PC-3 (cell line): Measurements from ENCODE around the gene KCTD2. TPM values are rescaled to one million over a fixed set of nuclear protein-coding genes. Genes with fewer than 3 reads are reported as not detected.

Source experiments
- ATAC-seq: fragments of 200-7000 bp; cut with Tn5 transposase; 2 replicates; pipeline ENCODE4 v1.9.1; 2020; ENCODE audit warnings: mild to moderate bottlenecking, moderate library complexity
- BruUV-seq: library from RNA; stranded (reverse); fragments of 400-500 nt; replicated peaks from 2 replicates; lab custom pipeline; 2021; lab: Mats Ljungman, UMichigan
- CTCF ChIA-PET: fragments of 300-600 bp; sonication (Branson Sonifier 250); formaldehyde crosslinking; loops from one replicate; lab custom pipeline; 2022; ENCODE audit warnings: antibody characterized with exemption; lab: Charles Lee
- POLR2A ChIA-PET: fragments of 300-600 bp; sonication (Branson Sonifier 250); formaldehyde crosslinking; loops from one replicate; lab custom pipeline; 2022; ENCODE audit warnings: antibody characterized with exemption; ENCODE audit not compliant: unreplicated experiment; lab: Charles Lee
- DNase-seq: peaks from one replicate; pipeline ENCODE4 v3.0.0-alpha.2; 2015
- H2AFZ ChIP-seq: fragments of 300-600 bp; sonication (generic); 2 replicates; pipeline ENCODE4 v1.6.0; 2016; ENCODE audit warnings: antibody characterized with exemption, low read length
- H3F3A ChIP-seq: fragments of 300-600 bp; sonication (generic); one replicate; pipeline ENCODE4 v1.6.0; 2017; ENCODE audit warnings: antibody characterized with exemption, low read length, control low read depth, mild to moderate bottlenecking; ENCODE audit not compliant: unreplicated experiment
- H3K27ac ChIP-seq: fragments of 300-600 bp; sonication (generic); 2 replicates; pipeline ENCODE4 v1.5.1; 2016; ENCODE audit warnings: mild to moderate bottlenecking, low read length
- H3K27me3 ChIP-seq: fragments of 300-600 bp; sonication (generic); 2 replicates; pipeline ENCODE4 v1.6.1; 2016; ENCODE audit warnings: low read length, mixed read lengths
- H3K36me3 ChIP-seq: fragments of 300-600 bp; sonication (generic); 2 replicates; pipeline ENCODE4 v1.6.1; 2016; ENCODE audit warnings: low read depth, mixed run types, low read length, mixed read lengths
- H3K4me1 ChIP-seq: fragments of 300-600 bp; sonication (generic); 2 replicates; pipeline ENCODE4 v1.5.1; 2016; ENCODE audit warnings: low read length; ENCODE audit not compliant: insufficient read depth
- H3K4me2 ChIP-seq: fragments of 300-600 bp; sonication (generic); 2 replicates; pipeline ENCODE4 v1.6.0; 2016; ENCODE audit warnings: low read length
- H3K4me3 ChIP-seq: fragments of 300-600 bp; sonication (generic); 2 replicates; pipeline ENCODE4 v1.5.1; 2016; ENCODE audit warnings: mild to moderate bottlenecking, low read length, mixed read lengths
- H3K79me2 ChIP-seq: fragments of 300-600 bp; sonication (generic); 2 replicates; pipeline ENCODE4 v1.6.1; 2017; ENCODE audit warnings: low read length, mixed read lengths
- H3K9ac ChIP-seq: fragments of 300-600 bp; sonication (generic); 2 replicates; pipeline ENCODE4 v1.6.0; 2016; ENCODE audit warnings: mild to moderate bottlenecking, low read length
- H3K9me2 ChIP-seq: fragments of 300-600 bp; sonication (generic); replicated peaks from 2 replicates; pipeline ENCODE4 v1.6.1; 2016; ENCODE audit warnings: mixed run types, low read length, mixed read lengths
- H3K9me3 ChIP-seq: fragments of 300-600 bp; sonication (generic); 2 replicates; pipeline ENCODE4 v1.6.1; 2016; ENCODE audit warnings: low read length, mixed read lengths
- H4K20me1 ChIP-seq: fragments of 300-600 bp; sonication (generic); 2 replicates; pipeline ENCODE4 v1.6.1; 2016; ENCODE audit warnings: low read length, mixed read lengths
- CTCF ChIP-seq: fragments of 300-600 bp; sonication (generic); conservative IDR thresholded peaks from 2 replicates; pipeline ENCODE4 v1.5.1; 2017; ENCODE audit warnings: antibody characterized with exemption, low read depth, mild to moderate bottlenecking, low read length
- EZH2 ChIP-seq: fragments of 300-600 bp; sonication (generic); IDR thresholded peaks from one replicate; pipeline ENCODE4 v1.6.1; 2017; ENCODE audit warnings: antibody characterized with exemption, mild to moderate bottlenecking, low read length; ENCODE audit not compliant: unreplicated experiment
- EZH2phosphoT487 ChIP-seq: fragments of 300-600 bp; sonication (generic); IDR thresholded peaks from 2 replicates; pipeline ENCODE4 v1.6.1; 2018; ENCODE audit warnings: mild to moderate bottlenecking, antibody characterized with exemption, low read length, borderline replicate concordance
- intact Hi-C: fragments of 100-400 bp; cut with micrococcal nuclease; formaldehyde crosslinking; loops from 2 replicates; pipeline ENCODE4 v1.9.0; 2023
- total RNA-seq: library from RNA; depleted of rRNA; stranded (reverse); fragments of >200 nt; gene quantifications from 2 replicates; pipeline ENCODE4 v1.2.3, GENCODE V29; 2014

Gene KCTD2
- total RNA-seq, 1 experiment from 2014 or later: 28.0 TPM

- no peaks in the 10 kb centered on the region for H3K9me3 ChIP-seq
- CTCF ChIA-PET: interaction anchor here (0.7 to 2.0 kb wide), 4 partner anchors 11 to 159 kb away, joined by 3 to 10 read pairs (median 6); no protein-coding TSS in a partner anchor
- H4K20me1 ChIP-seq: no peaks in the 10 kb centered on the region
- H3K9me2 ChIP-seq: no peaks in the 10 kb centered on the region
- peak overlapping the region; percentile 98 for H2AFZ ChIP-seq
- H3K27me3 ChIP-seq: no peaks in the 10 kb centered on the region
- peak overlapping the region; percentile 87 for H3K4me3 ChIP-seq
- H3K4me2 ChIP-seq: peak overlapping the region; percentile 93
- peak; percentile 0; the same call in 1 of the 2 replicates for ATAC-seq
- intact Hi-C loops: loop anchor here (1.0 to 2.0 kb wide), 2 partner anchors 11 to 52 kb away; no protein-coding TSS in a partner anchor
- POLR2A ChIA-PET: interaction anchor here (0.6 to 1.1 kb wide), 2 partner anchors 11 to 22 kb away, joined by 3 to 4 read pairs; no protein-coding TSS in a partner anchor
- H3K27ac ChIP-seq: peak overlapping the region; percentile 68
- H3F3A ChIP-seq: peaks cover 4% of the 10 kb centered on the region
- BruUV-seq: TSS peak; percentile 79
- peaks cover 30% of the 10 kb centered on the region for H3K4me1 ChIP-seq
- peaks cover 38% of the 10 kb centered on the region for H3K79me2 ChIP-seq
- TF ChIP-seq EZH2phosphoT487 (no peak), CTCF (no peak), EZH2 (no peak)
- H3K9ac ChIP-seq: peak overlapping the region; percentile 84
- H3K36me3 ChIP-seq: peaks cover 7% of the 10 kb centered on the region; the same call in 1 of the 2 replicates
- no peak for DNase-seq
These were observed 33.9 kb upstream of the KCTD2 start for GRCh38 chr17:75013092-75013559.

- H3K79me2 ChIP-seq: peaks cover 23% of the 10 kb centered on the region
- ChIA-PET CTCF (interaction anchor here (0.6 to 0.9 kb wide), 2 partner anchors 58 to 97 kb away, joined by 3 to 4 read pairs; no protein-coding TSS in a partner anchor), POLR2A (no interaction called here)
- no peaks in the 10 kb centered on the region for H3K9me2 ChIP-seq
- H4K20me1 ChIP-seq: no peaks in the 10 kb centered on the region
- H2AFZ ChIP-seq: no peak overlapping the region
- no peak overlapping the region for H3K27ac ChIP-seq
- H3K27me3 ChIP-seq: no peaks in the 10 kb centered on the region
- H3K4me1 ChIP-seq: peaks cover 6% of the 10 kb centered on the region
- H3K9ac ChIP-seq: no peak overlapping the region
- H3K4me3 ChIP-seq: no peak overlapping the region
- H3K36me3 ChIP-seq: peaks cover 42% of the 10 kb centered on the region
- DNase-seq (no peak), ATAC-seq (no peak)
- no peak overlapping the region for H3K4me2 ChIP-seq
- BruUV-seq: no TSS peak
- H3F3A ChIP-seq: no peaks in the 10 kb centered on the region
- H3K9me3 ChIP-seq: no peaks in the 10 kb centered on the region
- TF ChIP-seq EZH2: no peak
- no peak for TF ChIP-seq EZH2phosphoT487
- TF ChIP-seq CTCF: no peak
- intact Hi-C loops: no loop called here
These were observed 27.9 kb upstream of the KCTD2 start for GRCh38 chr17:75019146-75019545.

- no peak for TF ChIP-seq EZH2
- no peak for TF ChIP-seq EZH2phosphoT487
- TF ChIP-seq CTCF: no peak
- CTCF ChIA-PET: no interaction called here
- Histone ChIP-seq H2AFZ (no peak overlapping the region), H3K9ac (no peak overlapping the region), H3K79me2 (peaks cover 18% of the 10 kb centered on the region), H3F3A (no peaks in the 10 kb centered on the region), H3K9me2 (no peaks in the 10 kb centered on the region), H3K36me3 (peaks cover 42% of the 10 kb centered on the region), H3K9me3 (no peaks in the 10 kb centered on the region), H3K4me2 (no peak overlapping the region), H3K4me1 (peaks cover 11% of the 10 kb centered on the region), H3K27me3 (no peaks in the 10 kb centered on the region), H3K4me3 (no peak overlapping the region), H4K20me1 (no peaks in the 10 kb centered on the region), H3K27ac (no peak overlapping the region)
- ATAC-seq: no peak
- no TSS peak for BruUV-seq
- intact Hi-C loops: no loop called here
- DNase-seq: no peak
- POLR2A ChIA-PET: no interaction called here
These were observed 27.3 kb upstream of the KCTD2 start for GRCh38 chr17:75019710-75020109.
